ENCODE measurements around the gene DDX23. TPM values are rescaled to one million over a fixed set of nuclear protein-coding genes. Genes with fewer than 3 reads are reported as not detected.

DDX23 gene
- total and polyA plus RNA-seq, 8 donors: 30.3 to 88.1 (median 57.2) TPM

DNA sequence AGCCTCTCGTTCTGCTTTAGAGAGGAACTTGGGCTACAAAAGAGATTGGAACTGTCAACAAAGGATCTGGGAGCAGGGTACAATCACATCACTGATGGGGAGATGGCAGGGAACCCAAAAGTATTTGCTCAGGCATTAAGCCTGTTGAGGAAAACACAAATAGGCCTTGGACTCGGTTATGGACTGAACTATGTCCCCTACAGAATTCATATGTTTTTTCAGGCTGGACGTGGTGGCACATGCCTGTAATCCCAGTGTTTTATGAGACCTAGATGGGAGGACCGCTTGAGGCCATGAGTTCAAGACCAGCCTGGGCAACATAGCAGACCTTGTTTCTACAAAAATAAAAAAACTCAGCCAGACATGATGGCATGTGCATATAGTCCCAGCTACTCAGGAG, 13.9 kb downstream of the DDX23 start:
- Histone ChIP-seq H3K27me3 (no peaks in the 10 kb centered on the region), H3K36me3 (peaks cover 79 to 97% (median 94%) of the 10 kb centered on the region in 4 donors), H3K27ac (no peak overlapping the region), H3K4me3 (no peak overlapping the region), H3K9me3 (no peaks in the 10 kb centered on the region), H3K4me1 (no peaks in the 10 kb centered on the region)
- DNase-seq: no peak
- intact Hi-C loops (cut with DNase I; ENCODE audit: low total_unique reads): no loop called here
- 78 to 84% (median 83%) methylated on average over 4 of the region's 4 CpGs for WGBS, 5 donors
- TF ChIP-seq EP300 (IDR thresholded peaks at IDR 0.05) (no peak), POLR2AphosphoS5 (IDR thresholded peaks at IDR 0.05) (no peak)

DNA sequence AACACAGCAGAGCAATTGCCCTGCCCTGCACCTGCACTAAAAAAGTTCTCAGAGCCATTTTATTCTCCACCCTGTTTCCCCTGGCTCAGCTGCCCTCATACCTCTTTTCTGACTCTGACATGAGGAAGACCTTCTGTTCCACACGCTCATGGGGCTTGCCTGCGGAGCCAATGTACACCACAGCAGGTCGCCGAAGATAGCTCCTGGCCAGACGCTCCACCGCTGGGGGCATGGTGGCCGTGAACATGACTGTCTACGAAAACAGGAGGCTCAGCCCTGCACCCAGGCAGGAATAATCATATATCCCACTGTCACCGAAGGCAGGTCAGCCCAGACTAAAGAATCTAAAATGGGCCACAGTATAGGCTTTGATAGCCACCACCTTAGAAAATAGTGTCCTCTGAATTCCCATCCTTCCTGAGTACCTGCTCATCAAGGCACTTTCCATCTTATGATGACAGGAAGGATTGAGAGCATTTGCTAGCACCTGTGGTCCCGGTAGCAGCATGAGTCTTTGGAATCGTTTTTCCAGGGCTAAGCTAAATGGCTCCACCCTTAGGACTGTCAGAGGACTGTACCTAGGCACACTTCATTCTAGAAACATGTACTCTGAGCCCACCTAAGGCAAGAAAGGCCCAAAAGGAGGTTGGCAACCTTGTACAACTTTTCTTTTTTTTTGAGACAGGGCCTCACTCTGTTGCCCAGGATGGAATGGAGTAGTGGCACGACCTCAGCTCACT, 19.5 kb downstream of the DDX23 start:
- Histone ChIP-seq H3K9me3 (no peaks in the 10 kb centered on the region), H3K4me1 (no peaks in the 10 kb centered on the region), H3K27ac (no peak overlapping the region), H3K4me3 (no peak overlapping the region), H3K27me3 (no peaks in the 10 kb centered on the region), H3K36me3 (peaks cover 88 to 100% (median 100%) of the 10 kb centered on the region in 4 donors)
- WGBS, 5 donors: 87 to 93% (median 90%) methylated on average over 12 of the region's 12 CpGs
- no peak for DNase-seq
- TF ChIP-seq EP300 (IDR thresholded peaks at IDR 0.05) (no peak), POLR2A (IDR thresholded peaks at IDR 0.05) (no peak), POLR2AphosphoS5 (IDR thresholded peaks at IDR 0.05) (no peak)
- TF ChIP-seq, protein P1, sequence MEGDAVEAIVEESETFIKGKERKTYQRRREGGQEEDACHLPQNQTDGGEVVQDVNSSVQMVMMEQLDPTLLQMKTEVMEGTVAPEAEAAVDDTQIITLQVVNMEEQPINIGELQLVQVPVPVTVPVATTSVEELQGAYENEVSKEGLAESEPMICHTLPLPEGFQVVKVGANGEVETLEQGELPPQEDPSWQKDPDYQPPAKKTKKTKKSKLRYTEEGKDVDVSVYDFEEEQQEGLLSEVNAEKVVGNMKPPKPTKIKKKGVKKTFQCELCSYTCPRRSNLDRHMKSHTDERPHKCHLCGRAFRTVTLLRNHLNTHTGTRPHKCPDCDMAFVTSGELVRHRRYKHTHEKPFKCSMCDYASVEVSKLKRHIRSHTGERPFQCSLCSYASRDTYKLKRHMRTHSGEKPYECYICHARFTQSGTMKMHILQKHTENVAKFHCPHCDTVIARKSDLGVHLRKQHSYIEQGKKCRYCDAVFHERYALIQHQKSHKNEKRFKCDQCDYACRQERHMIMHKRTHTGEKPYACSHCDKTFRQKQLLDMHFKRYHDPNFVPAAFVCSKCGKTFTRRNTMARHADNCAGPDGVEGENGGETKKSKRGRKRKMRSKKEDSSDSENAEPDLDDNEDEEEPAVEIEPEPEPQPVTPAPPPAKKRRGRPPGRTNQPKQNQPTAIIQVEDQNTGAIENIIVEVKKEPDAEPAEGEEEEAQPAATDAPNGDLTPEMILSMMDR (IDR thresholded peaks at IDR 0.05): no peak
- intact Hi-C loops (cut with DNase I; ENCODE audit: low total_unique reads): no loop called here

DNA sequence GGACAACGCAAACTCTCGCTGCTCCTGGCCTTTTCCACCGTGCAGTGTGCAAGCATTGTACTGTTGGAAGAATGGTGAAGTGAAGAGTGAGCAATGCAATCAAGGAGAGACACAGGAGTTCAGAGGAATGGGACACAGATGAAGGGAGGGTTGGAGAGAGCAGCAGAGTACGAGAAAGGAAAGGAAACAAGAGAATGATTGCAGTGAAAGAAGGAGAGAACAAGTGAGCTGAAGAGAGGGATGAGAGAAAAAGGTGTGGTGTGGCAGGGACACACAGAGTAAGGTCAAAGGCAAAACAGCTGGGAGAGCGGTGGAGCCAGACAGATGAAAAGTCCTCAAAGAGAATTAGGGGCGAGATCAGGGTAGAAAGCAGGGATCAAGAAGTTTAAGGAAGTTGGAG, 20.7 kb downstream of the DDX23 start:
- DNase-seq: no peak
- H3K27ac ChIP-seq: no peak overlapping the region
- intact Hi-C loops (cut with DNase I; ENCODE audit: low total_unique reads): no loop called here
- no peaks in the 10 kb centered on the region for H3K27me3 ChIP-seq
- no peak overlapping the region for H3K4me3 ChIP-seq
- 84 to 88% (median 86%) methylated on average over 6 of the region's 6 CpGs for WGBS, 5 donors
- no peaks in the 10 kb centered on the region for H3K9me3 ChIP-seq
- H3K36me3 ChIP-seq: peaks cover 75 to 100% (median 100%) of the 10 kb centered on the region in 4 donors
- TF ChIP-seq EP300 (IDR thresholded peaks at IDR 0.05) (no peak), POLR2AphosphoS5 (IDR thresholded peaks at IDR 0.05) (no peak), POLR2A (IDR thresholded peaks at IDR 0.05) (no peak)
- TF ChIP-seq, protein P1 (IDR thresholded peaks at IDR 0.05): no peak
- H3K4me1 ChIP-seq: no peaks in the 10 kb centered on the region

DNA sequence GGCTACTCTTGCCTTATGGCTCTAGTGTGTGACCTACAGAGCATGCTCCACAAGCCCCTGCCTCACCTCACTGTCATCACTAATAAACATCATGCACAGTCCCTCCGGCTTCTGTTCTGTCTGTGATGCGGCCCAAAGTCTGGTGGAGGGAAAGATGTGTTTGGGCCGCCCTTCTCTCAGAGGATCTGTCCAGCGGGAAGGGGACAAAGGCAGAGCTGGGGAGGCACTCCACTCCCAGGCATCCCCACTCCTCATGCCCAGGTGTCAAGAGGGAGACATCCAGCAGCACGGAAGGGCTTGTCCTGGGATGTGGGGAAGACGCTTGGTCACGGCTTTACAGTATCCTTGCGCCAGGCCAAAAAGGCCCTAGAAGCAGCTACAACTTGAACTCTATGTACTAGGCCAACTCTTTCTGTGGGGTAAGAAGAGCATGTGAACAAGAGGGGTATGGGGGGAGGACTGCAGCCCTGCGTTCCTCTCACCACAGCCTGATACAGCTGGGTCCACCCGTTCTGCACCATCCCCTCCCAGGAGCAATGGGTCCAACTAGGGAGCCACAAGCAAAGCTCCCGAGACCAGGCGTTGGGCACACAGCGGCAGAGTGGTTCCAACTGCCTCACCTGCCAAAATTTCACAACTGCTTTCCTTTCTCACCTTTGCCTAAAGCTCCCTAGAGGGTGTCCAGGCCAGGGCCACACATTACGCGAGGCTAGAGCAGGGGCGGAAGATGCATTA, 23.0 kb downstream of the DDX23 start:
- 89 to 91% (median 90%) methylated on average over 16 of the region's 16 CpGs for WGBS, 5 donors
- no peak overlapping the region for H3K4me3 ChIP-seq
- no peaks in the 10 kb centered on the region for H3K4me1 ChIP-seq
- no peaks in the 10 kb centered on the region for H3K9me3 ChIP-seq
- DNase-seq: no peak
- no peak overlapping the region for H3K27ac ChIP-seq
- intact Hi-C loops (cut with DNase I; ENCODE audit: low total_unique reads): no loop called here
- H3K27me3 ChIP-seq: no peaks in the 10 kb centered on the region
- no peak for TF ChIP-seq EP300 (IDR thresholded peaks at IDR 0.05)
- no peak for TF ChIP-seq POLR2A (IDR thresholded peaks at IDR 0.05)
- TF ChIP-seq, protein P1 (IDR thresholded peaks at IDR 0.05): no peak
- no peak for TF ChIP-seq POLR2AphosphoS5 (IDR thresholded peaks at IDR 0.05)
- peaks cover 53 to 98% (median 95%) of the 10 kb centered on the region in 4 donors for H3K36me3 ChIP-seq
